Cardiac fibroblast (primary cell): ENCODE data around the gene GALNT18.
A peak's percentile ranks its signal among the peaks of the same experiment; 100 is the strongest.

ENCODE experiments used
- DNase-seq, 2 donors: peaks; one replicate each; pipeline versions ENCODE4 v3.0.0 to v3.0.0-alpha.2; 2010; ENCODE audit warnings: low read depth in 2 of 2
- H3K4me3 ChIP-seq, 2 donors: replicated peaks in 1 of 2; 1 replicate in 1 of 2; 2 replicates in 1 of 2; pipeline ENCODE4 v1.5.1; 2011; ENCODE audit warnings: low read depth in 2 of 2, low read length in 2 of 2, mild to moderate bottlenecking in 2 of 2, moderate library complexity in 1 of 2
- TF ChIP-seq, protein P1 (sequence below): IDR thresholded peaks from one replicate; pipeline ENCODE4 v1.5.1; 2011; ENCODE audit warnings: low read depth, mild to moderate bottlenecking, low read length, inconsistent platforms

The GALNT18 gene

DNA sequence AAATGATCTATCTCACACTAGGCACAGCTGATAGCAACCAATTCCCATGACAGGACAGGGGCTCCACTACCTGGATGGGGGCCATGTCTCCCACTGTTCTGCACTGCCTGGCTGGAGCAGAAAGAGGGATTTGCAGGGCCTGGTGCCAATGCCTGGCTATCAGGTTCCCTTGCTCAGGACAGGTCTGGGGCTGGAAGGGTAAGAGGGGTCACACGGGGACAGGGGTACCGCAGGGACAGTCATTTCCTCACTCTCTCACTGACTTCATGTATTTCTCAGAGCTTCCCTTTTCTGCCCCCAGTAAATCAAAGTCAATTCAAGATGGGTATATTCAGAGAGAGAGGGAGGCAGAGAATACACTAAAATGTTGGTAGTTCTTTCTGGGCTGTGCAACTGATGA is 149.7 kb downstream of the GALNT18 start:
- TF ChIP-seq, protein P1, sequence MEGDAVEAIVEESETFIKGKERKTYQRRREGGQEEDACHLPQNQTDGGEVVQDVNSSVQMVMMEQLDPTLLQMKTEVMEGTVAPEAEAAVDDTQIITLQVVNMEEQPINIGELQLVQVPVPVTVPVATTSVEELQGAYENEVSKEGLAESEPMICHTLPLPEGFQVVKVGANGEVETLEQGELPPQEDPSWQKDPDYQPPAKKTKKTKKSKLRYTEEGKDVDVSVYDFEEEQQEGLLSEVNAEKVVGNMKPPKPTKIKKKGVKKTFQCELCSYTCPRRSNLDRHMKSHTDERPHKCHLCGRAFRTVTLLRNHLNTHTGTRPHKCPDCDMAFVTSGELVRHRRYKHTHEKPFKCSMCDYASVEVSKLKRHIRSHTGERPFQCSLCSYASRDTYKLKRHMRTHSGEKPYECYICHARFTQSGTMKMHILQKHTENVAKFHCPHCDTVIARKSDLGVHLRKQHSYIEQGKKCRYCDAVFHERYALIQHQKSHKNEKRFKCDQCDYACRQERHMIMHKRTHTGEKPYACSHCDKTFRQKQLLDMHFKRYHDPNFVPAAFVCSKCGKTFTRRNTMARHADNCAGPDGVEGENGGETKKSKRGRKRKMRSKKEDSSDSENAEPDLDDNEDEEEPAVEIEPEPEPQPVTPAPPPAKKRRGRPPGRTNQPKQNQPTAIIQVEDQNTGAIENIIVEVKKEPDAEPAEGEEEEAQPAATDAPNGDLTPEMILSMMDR, result no peak
- H3K4me3 ChIP-seq, result no peak overlapping the region
- no peak for DNase-seq

GRCh38 chr11:11471201-11471600 is 150.6 kb downstream of the GALNT18 start:
- DNase-seq, result no peak
- TF ChIP-seq, protein P1, result no peak
- no peak overlapping the region for H3K4me3 ChIP-seq

- TF ChIP-seq, protein P1, result no peak
- DNase-seq, result peak in 1 of 2 donors; percentile 56
Observed at GRCh38 chr11:11468954-11469353, 152.9 kb downstream of the GALNT18 start.

DNA sequence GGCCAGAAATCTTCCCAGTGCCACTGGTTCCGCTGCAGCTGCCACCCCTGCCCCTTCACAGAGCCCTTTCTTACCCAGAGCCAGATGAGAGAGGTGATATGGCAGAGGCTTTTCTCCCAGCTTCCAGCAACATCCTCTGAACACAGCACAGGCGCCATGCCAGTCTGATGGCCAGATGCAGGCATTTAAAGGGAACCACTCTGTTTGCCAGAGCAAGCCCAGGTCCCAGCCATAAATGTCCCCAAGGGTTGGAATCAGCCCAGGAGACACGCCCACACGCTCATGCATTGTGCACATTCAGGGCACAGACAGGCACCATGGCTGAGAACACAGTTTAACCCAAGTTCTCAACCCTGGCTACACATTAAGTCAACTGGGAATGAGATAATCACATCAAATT is 154.5 kb downstream of the GALNT18 start:
- TF ChIP-seq, protein P1, result no peak
- DNase-seq, result no peak
- H3K4me3 ChIP-seq, result no peak overlapping the region

More at GRCh38 chr11:11468954-11469353, 152.9 kb downstream of the GALNT18 start:
- no peak overlapping the region for H3K4me3 ChIP-seq

DNA sequence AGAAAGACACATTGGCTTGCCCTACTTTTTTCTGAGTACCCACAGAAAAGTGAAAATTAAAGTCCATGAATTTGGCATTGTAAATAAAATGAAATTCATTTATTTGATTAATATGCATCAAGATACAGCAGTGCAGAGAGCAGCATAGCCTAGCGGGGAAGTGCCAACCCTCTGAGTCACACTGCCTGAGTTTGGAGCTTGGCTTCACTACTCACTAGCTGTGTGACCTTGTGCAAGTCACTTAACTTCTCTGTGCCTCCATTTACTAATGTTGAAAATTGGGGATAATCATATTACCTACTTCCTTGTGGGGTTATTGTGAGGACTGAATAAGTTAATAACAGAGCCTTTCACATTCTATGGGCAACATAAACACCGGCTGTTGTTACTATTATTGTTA is 157.2 kb downstream of the GALNT18 start:
- DNase-seq, result peak in 1 of 2 donors; percentile 26

GRCh38 chr11:11463405-11463804 is 158.4 kb downstream of the GALNT18 start:
- no peak for DNase-seq
- TF ChIP-seq, protein P1, result no peak

More for the DNA sequence above, 157.2 kb downstream of the GALNT18 start:
- TF ChIP-seq, protein P1, result no peak
- no peak overlapping the region for H3K4me3 ChIP-seq

GRCh38 chr11:11461473-11461872 is 160.3 kb downstream of the GALNT18 start:
- no peak overlapping the region for H3K4me3 ChIP-seq
- TF ChIP-seq, protein P1, result no peak
- no peak for DNase-seq

More at GRCh38 chr11:11463405-11463804, 158.4 kb downstream of the GALNT18 start:
- H3K4me3 ChIP-seq, result no peak overlapping the region
